GM12873 (cell line): ENCODE data around the gene IFNGR2.

Experiments
- CTCF ChIP-seq: IDR thresholded peaks from 2 replicates; pipeline ENCODE4 v1.5.1; 2012; ENCODE audit warnings: low read depth, mild to moderate bottlenecking, moderate library complexity, low read length, control low read depth; ENCODE audit not compliant: insufficient read depth; ENCODE audit errors: missing control alignments

Gene IFNGR2

GRCh38 chr21:33425825-33426224, 22.6 kb downstream of the IFNGR2 start:
- TF ChIP-seq CTCF, result no peak

- no peak for TF ChIP-seq CTCF
Observed at GRCh38 chr21:33427051-33427450, 23.8 kb downstream of the IFNGR2 start.

- TF ChIP-seq CTCF, result no peak
Observed at GRCh38 chr21:33428669-33429068, 25.5 kb downstream of the IFNGR2 start.

GRCh38 chr21:33430858-33431257, 27.6 kb downstream of the IFNGR2 start:
- no peak for TF ChIP-seq CTCF

- TF ChIP-seq CTCF, result no peak
Observed at GRCh38 chr21:33432496-33432895, 29.3 kb downstream of the IFNGR2 start.

- no peak for TF ChIP-seq CTCF
Observed at GRCh38 chr21:33433001-33433400, 29.8 kb downstream of the IFNGR2 start.

GRCh38 chr21:33433425-33434114, 30.4 kb downstream of the IFNGR2 start:
- TF ChIP-seq CTCF, result no peak
